Measurements from ENCODE around the gene CROCC.

DNA sequence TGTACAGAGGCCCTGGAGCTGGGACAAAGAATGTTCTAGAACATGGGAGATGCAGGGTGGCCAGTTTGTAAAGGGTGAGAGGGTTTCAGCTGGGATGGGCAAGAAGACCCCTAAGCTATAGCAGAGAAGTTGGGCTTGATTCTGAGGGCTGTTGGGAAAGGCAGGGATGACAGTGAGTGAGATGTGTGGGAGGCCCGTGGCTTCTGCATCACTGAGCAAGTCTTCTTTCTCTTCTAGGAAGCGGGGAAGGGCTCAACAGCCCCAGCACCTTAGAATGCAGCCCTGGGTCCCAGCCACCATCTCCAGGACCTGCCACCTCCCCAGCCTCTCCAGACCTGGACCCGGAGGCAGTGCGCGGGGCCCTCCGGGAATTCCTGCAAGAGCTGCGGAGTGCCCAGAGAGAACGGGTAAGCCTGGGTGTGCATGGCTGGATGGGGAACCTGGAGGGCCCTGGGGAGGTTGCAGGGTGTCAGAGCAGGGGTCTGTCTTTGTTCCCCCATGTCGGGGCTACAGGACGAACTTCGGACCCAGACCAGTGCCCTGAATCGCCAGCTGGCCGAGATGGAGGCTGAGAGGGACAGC is 43.8 kb downstream of the CROCC start:
- TF ChIP-seq, protein P1, sequence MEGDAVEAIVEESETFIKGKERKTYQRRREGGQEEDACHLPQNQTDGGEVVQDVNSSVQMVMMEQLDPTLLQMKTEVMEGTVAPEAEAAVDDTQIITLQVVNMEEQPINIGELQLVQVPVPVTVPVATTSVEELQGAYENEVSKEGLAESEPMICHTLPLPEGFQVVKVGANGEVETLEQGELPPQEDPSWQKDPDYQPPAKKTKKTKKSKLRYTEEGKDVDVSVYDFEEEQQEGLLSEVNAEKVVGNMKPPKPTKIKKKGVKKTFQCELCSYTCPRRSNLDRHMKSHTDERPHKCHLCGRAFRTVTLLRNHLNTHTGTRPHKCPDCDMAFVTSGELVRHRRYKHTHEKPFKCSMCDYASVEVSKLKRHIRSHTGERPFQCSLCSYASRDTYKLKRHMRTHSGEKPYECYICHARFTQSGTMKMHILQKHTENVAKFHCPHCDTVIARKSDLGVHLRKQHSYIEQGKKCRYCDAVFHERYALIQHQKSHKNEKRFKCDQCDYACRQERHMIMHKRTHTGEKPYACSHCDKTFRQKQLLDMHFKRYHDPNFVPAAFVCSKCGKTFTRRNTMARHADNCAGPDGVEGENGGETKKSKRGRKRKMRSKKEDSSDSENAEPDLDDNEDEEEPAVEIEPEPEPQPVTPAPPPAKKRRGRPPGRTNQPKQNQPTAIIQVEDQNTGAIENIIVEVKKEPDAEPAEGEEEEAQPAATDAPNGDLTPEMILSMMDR (IDR thresholded peaks at IDR 0.05; ENCODE audit: low read length): no peak
- TF ChIP-seq EZH2 (optimal IDR thresholded peaks at IDR 0.05; ENCODE audit: low read depth, low read length) (no peak), EZH2phosphoT487 (IDR thresholded peaks at IDR 0.05; ENCODE audit: low read length) (no peak)

All from MM.1S (cell line).